HG03460 (cell line): Measurements from ENCODE around the gene SEPTIN12.
"Not testable (repeated sequence)": the region's sequence is repeated elsewhere in the genome, so short reads cannot be mapped to it uniquely, and the experiment has no call there.

Experiments used
- ATAC-seq: cut with Tn5 transposase; IDR thresholded peaks from one replicate; pipeline ENCODE4 v1.9.1; 2021; ENCODE audit not compliant: unreplicated experiment

Gene SEPTIN12

GRCh38 chr16:4785758-4786433 lies 2.2 kb downstream of the SEPTIN12 start:
- no peak for ATAC-seq

- not testable (repeated sequence) for ATAC-seq
These were observed 3.6 kb downstream of the SEPTIN12 start for GRCh38 chr16:4784444-4784987.

GRCh38 chr16:4783951-4784336 lies 4.2 kb downstream of the SEPTIN12 start:
- no peak for ATAC-seq

DNA sequence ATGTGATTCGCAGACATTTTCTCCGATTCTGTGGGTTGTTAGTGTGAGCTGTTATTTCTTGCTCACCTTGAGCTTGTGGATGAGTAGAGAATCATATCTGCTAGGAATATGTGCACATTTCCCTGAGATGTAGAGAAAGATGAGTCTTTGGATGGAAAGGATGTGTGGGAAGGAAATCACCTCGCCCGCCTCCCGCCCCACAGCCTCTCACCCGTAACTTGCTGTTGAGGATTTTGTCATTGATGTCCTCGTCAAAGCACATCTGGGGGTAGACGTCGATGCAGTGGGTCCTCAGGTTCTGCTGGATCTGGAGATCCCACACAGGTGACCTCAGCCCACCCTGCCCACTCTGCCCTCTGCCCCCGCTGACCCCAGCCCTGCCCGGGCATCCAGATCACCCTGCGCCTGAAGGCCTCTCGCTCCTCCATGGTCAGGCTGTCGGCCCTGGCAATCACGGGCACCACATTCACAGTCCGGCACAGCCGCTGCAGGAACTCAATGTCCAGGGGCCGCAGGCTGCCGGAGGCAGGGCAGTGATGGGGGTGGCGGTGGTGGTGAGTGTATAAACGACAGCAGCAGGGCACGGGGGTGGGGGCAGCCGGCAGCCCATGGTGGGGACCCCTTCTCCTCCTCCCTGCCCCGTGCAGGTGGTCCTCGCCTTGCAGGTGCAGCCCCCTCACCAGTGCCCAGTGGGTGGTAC lies 4.7 kb downstream of the SEPTIN12 start:
- no peak for ATAC-seq

- no peak for ATAC-seq
These were observed 7.9 kb downstream of the SEPTIN12 start for GRCh38 chr16:4780235-4780634.

GRCh38 chr16:4778050-4778392 lies 10.1 kb downstream of the SEPTIN12 start:
- no peak for ATAC-seq

- ATAC-seq = no peak
These were observed 10.7 kb downstream of the SEPTIN12 start for GRCh38 chr16:4777339-4778049.

- no peak for ATAC-seq
These were observed 11.9 kb downstream of the SEPTIN12 start for GRCh38 chr16:4776141-4776705.

GRCh38 chr16:4775005-4775404 lies 13.1 kb downstream of the SEPTIN12 start:
- ATAC-seq = no peak

GRCh38 chr16:4772351-4772750 lies 15.8 kb downstream of the SEPTIN12 start:
- no peak for ATAC-seq

DNA sequence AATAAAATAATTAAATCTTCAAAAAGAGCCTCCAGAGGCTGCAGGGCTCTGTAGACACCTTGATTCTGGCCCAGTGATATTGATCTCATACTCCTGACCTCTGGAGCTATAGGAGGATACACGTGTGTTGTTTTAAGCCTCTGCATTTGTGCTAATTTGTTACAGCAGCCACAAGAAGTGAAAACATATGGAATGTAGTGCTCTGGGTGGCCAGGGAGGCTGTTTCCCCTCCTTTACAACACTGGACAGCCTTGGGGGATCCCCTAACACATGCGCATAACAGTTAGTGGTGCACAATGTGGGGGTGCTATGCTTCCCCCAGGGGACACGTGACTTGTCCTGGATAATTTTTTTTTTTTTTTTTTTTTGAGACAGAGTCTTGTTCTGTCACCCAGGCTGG lies 16.5 kb downstream of the SEPTIN12 start:
- ATAC-seq = no peak

GRCh38 chr16:4769306-4769638 lies 18.9 kb downstream of the SEPTIN12 start:
- no peak for ATAC-seq

- ATAC-seq = peak; percentile 60
These were observed 19.4 kb downstream of the SEPTIN12 start for GRCh38 chr16:4768549-4769305.

DNA sequence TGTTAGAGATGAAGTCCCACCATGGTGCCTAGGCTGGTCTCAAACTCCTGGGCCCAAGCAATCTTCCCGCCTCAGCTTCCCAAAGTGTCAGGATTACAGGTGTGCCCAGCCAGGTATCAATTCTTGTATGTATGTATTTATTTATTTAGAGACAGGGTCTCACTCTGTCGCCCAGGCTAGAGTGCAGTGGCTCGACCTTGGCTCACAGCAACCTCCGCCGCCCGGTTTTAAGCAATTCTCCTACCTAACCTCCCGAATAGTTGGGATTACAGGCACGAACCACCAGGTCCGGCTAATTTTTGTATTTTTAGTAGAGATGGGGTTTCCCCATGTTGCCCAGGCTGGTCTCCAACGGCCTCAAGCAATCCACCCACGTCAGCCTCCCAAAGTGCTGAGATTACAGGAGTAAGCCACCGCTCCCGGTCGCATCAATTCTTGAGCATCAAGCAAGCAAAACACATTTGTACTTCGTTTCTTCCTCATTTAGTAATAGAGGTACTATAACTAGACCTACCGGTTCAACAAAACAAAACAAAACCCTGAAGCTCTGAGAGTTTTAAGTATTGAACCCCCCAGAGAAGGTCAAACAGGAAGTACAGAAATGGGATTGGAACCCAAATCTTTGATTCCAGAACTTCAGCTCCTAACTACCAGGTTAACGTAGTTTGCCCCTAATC lies 20.1 kb downstream of the SEPTIN12 start:
- ATAC-seq = no peak

GRCh38 chr16:4766875-4767628 lies 21.1 kb downstream of the SEPTIN12 start, which contains the start of gene ZNF500:
ZNF500 (minus strand) TSS chr16:4767162; CDS start chr16:4765978, 1,184 bp downstream.
- ATAC-seq = peak; percentile 79

DNA sequence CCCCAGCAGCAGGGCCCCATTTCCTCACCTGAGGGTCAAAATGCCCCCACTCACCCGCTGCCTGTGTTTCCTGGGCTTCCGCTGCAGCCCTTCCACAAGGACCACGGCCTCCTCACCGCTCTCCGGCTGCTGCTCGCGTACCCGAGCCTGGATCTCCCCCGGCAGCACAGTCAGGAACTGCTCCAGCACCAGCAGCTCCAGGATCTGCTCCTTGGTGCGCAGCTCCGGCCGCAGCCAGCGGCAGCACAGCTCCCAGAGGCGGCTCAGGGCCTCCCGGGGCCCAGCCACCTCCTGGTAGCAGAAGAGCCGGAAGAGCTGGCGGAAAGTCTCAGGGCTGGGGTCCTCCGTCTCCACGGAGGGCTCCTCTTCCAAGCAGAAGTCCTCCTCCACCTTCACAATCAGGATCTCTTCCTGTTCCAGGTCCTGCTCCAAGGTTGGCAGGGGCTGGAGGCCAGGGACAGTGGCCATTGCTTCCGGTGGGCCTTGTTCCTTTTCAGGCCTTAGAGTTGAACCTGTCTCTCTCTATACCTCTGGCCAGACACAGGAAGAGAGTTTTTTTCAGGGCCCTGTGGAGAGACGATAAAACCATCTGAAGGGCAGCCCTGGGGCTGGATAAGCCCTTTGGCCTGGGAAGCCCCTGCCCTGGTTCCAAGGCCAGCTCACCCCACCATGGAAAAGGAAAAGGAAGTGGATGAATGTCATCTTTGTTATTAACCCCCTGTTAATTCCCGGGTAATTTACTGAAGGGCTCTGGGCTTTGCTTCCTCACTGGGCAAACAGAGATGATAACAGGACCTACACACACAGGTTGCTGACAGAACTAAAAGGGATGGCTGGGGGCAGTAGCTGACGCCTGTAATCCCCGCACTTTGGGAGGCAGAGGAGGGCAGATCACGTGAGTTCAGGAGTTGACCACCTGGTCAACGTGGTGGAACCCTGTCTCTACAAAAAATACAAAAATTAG lies 22.4 kb downstream of the SEPTIN12 start:
- no peak for ATAC-seq

- no peak for ATAC-seq
These were observed 24.4 kb downstream of the SEPTIN12 start for GRCh38 chr16:4763791-4764190.

DNA sequence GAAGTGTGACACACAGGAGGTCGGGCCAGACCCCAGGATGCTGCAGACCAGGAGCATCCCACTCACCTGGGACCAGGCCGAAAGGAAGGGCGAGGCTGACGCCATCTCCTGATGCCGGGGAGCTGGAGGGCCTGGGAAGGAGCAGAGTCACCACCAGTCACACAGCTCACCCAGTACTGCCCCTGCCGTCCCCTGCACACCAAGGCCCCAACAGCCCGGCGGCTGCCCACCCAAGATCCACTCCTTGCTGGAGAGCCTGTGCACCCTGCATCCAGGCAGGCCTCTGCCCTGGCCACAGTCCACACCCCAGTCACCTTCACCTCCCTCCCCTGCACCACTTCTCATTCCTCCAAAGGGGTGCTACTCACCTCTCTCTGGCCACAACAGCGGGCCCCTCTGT lies 25.9 kb downstream of the SEPTIN12 start:
- ATAC-seq = no peak
